Stimulated activated CD8-positive, alpha-beta memory T cell treated with anti-CD3 and anti-CD28 coated beads, Interleukin-2, amount 100 ng/mL, for 1 hour (primary cell): Measurements from ENCODE around the gene MRPS34.
A peak's percentile ranks its signal among the peaks of the same experiment; 100 is the strongest.

Source experiments
- DNase-seq, 2 donors: peaks; one replicate each; pipeline ENCODE4 v3.0.0-alpha.2; 2020; ENCODE audit warnings: low read depth in 2 of 2

The MRPS34 gene

GRCh38 chr16:1771188-1771863 is 1.6 kb downstream of the MRPS34 start, which contains the start of gene NME3:
Gene NME3, minus strand, starts transcription at chr16:1771543. Its CDS starts 9 bp downstream, at chr16:1771534.
- DNase-seq = peak; percentile 50 to 62

- DNase-seq = no peak
These were observed 2.4 kb downstream of the MRPS34 start for GRCh38 chr16:1770328-1771187.

- no peak for DNase-seq
These were observed 3.3 kb downstream of the MRPS34 start for GRCh38 chr16:1769402-1770300.

GRCh38 chr16:1768767-1769401 is 4.0 kb downstream of the MRPS34 start:
- DNase-seq = no peak

GRCh38 chr16:1768061-1768766 is 4.7 kb downstream of the MRPS34 start:
- no peak for DNase-seq

GRCh38 chr16:1767116-1767994 is 5.6 kb downstream of the MRPS34 start:
- no peak for DNase-seq

- DNase-seq = no peak
These were observed 6.2 kb downstream of the MRPS34 start for GRCh38 chr16:1766701-1767100.

GRCh38 chr16:1766231-1766630 is 6.7 kb downstream of the MRPS34 start:
- DNase-seq = no peak

GRCh38 chr16:1765826-1766225 is 7.1 kb downstream of the MRPS34 start:
- no peak for DNase-seq

- DNase-seq = no peak
These were observed 8.0 kb downstream of the MRPS34 start for GRCh38 chr16:1764971-1765370.

GRCh38 chr16:1763521-1764511 is 9.1 kb downstream of the MRPS34 start:
- DNase-seq = no peak

- DNase-seq = no peak
These were observed 9.9 kb downstream of the MRPS34 start for GRCh38 chr16:1762879-1763520.

GRCh38 chr16:1762196-1762878 is 10.6 kb downstream of the MRPS34 start:
- no peak for DNase-seq

GRCh38 chr16:1761751-1762150 is 11.2 kb downstream of the MRPS34 start:
- DNase-seq = no peak

- no peak for DNase-seq
These were observed 12.0 kb downstream of the MRPS34 start for GRCh38 chr16:1760911-1761310.

GRCh38 chr16:1759511-1759910 is 13.4 kb downstream of the MRPS34 start:
- no peak for DNase-seq

GRCh38 chr16:1758923-1759322 is 14.0 kb downstream of the MRPS34 start:
- DNase-seq = no peak
